Activated CD4-positive, alpha-beta T cell treated with anti-CD3 and anti-CD28 coated beads, Interleukin-2, amount 50 U/mL, for 4 hours (primary cell): ENCODE results near the gene ELAC2.
"Not testable (repeated sequence)": the region's sequence is repeated elsewhere in the genome, so short reads cannot be mapped to it uniquely, and the experiment has no call there.

Experiments
- DNase-seq, 2 experiments: peaks; one replicate each; pipeline ENCODE4 v3.0.0-alpha.2; 2020

ELAC2 gene

DNA sequence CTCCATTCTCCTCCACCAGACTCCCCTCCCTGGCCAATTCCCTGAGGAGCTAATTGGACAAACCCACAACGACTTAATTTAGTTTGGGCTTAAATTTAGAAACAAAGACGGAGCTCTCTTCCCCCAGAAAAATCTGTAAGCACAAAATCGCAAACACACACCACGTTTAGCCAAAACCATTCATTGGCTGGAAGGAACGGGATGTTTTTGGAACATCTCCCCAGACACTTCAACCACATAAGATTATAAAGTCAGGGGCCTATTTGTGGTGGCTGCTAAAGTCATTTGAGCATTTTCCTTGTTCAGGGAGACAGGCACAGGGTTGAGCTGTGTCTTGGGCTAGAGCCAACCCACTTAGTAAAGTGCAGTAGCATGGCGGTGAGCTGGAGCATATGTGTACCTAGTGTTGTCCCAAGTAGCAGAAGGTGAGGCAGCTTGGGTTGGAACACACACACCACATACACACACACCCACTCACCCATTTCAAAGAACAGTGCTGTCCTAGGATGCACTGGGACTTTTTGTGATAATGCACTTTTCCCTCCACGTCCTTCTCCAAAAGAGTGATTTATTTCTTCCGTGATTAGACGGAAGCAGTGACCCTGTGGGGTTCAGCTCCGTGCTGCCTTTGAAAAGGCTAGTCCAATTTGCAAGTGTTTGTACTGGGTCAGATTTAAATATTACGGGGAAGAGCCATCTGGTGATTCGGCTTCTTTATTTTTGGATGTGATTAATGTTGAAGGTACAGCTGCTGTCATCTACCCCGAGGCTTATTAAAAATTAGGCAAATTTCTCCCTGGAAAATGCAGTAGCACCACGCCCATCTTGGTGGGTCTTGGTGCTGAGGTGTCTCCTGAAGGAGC lies 32.2 kb downstream of the ELAC2 start:
- no peak for DNase-seq

DNA sequence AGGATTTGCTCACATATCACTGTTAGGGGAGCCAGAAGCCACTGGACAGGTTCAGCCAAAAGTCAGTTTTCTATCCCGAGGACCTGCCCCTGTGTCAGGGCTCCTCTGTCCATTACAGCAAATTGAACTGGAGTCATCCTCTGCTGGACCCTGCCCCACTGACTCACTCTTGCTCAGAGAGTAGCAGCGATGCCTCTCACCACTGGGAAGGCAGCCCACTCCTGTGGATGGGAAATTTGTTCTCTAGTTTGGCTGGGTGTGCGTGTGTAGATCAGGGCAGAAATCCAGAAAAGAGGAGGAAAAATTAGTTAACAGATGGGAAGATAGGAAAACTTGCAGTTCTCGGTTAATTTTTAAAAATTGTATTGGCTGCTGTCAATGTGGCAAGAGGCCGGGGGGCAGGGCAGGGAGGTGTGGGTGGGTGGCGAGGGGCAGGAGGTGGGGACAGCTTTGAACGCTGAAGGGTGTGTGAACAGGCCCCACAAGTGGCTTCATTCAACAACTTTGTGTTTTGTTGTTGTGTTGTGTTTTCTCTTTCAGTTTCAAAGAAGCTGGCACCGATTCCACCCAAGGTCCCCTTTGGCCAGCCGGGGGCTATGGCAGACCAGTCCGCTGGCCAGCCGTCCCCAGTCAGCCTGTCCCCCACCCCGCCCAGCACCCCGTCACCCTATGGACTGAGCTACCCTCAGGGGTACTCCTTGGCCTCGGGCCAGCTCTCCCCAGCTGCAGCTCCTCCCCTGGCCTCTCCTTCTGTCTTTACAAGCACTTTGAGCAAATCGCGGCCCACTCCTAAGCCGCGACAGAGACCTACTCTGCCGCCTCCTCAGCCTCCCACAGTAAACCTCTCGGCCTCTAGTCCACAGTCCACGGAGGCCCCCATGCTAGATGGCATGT lies 33.6 kb downstream of the ELAC2 start:
- no peak for DNase-seq

DNA sequence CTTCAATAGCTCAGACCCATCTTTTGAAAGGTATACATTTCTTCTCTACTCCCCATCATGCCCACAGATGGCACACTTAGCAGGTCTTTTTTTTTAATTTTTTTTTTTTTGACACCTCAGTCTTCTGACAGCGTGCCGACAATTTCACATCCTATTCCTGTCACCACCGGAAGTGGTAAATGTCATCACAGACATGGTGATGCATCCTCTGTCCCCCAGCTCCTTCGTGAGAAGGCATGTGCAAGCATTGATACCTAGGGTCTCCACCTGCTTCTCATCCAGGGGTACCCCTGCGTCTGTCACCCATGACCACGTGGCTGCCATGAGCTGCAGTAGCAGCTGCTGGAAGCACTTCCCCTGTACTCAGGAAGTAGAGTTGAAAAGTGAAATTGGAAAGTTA lies 35.6 kb downstream of the ELAC2 start:
- no peak for DNase-seq

DNA sequence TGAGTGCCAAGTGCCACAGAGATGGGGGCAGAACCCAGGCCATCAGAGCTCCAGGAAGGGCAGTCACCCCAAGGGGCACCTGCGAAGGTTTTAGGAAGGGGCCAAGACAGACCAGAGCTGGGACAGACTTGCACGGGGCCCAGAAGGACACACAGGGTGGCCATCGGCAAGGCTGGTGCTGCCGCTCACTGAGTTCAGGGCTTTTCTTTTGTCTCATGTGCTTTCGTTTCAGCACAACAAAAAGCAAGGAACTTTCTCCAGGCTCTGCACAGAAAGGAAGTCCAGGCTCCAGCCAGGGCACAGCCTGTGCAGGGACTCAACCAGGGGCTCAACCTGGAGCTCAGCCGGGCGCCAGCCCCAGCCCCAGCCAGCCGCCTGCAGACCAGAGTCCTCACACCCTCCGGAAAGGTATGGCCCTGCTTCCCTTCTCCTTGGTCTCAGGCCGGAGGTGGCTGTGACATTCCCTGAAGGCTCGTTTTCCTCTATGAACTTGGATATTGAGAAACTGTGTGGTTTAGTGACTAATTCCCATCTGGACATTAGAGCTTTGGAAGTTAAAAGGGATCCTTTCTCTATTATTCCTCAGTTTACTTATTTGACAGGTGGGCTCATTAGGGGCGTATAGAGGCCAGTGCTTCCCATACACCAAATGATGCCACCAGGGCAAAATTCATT lies 37.9 kb downstream of the ELAC2 start:
- no peak for DNase-seq

DNA sequence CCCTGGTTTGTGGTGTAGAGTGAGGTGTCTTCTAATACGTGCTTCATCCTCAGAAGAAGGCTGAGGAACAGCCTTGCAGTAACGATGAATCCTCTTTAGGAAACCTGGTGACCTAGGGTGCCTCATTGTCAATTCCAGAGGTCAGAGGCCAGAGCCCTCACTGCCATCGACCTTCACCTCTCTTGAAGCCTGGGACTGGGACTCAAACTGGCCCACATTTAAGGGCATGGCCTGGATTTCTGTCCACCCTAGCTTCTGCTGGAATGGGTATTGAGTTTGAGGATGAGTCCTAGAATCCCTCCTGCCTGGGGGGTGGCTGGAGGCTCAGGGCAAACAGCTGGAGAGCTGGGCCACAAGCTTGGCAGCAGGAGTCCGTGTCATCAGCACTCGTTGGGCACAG lies 38.6 kb downstream of the ELAC2 start:
- DNase-seq = no peak

DNA sequence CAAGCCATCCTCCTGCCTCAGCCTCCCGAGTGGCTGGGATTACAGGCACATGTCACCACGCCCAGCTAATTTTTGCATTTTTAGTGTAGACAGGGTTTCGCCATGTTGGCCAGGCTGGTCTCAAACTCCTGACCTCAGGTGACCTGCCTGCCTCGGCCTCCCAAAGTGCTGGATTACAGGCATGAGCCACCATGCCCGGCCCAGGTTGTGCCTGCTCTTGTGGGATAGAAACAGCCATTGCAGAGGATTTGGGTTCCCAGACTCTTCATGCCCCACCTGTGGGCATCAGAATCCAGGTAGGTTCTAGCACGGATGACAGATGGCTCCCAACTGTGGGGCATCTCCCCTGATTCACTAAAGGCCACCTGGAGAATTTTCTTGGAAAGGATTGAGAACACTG lies 39.0 kb downstream of the ELAC2 start:
- not testable (repeated sequence) for DNase-seq

DNA sequence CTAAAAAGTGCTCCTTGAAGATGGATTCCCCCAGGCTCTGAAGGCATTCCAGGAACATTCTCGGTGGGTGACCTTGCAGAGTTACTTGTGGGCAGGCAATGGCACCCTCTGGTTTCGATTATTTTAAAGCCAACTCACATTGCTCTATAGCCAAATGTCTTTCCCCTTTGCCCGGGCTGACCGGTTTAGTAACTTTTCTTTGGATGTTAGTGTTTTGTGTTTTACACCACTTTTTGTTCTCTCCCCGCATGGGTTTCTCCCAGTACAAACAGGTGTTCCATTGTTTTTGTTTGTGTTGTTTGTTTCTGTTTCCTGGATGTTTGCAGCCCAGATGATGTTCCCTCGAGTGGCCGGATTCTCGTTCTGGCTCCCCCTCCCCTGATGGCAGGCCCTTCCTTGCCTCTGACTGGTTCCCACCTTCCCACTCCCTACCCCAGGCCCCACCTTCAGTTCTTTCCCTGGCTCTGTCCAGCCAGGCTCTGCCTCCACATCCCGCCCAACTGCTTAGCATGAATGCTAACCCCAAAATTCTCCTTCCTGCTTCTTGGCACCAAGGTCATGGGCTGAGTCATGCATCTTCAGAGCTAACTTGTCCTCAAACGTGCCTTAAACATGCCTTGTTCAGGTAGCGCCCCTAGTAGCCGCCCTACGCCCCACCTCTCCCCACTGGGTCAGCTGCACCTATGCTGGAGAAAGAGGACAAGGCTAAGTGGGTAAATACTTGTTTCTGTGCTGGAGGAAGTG lies 40.6 kb downstream of the ELAC2 start:
- DNase-seq = no peak

DNA sequence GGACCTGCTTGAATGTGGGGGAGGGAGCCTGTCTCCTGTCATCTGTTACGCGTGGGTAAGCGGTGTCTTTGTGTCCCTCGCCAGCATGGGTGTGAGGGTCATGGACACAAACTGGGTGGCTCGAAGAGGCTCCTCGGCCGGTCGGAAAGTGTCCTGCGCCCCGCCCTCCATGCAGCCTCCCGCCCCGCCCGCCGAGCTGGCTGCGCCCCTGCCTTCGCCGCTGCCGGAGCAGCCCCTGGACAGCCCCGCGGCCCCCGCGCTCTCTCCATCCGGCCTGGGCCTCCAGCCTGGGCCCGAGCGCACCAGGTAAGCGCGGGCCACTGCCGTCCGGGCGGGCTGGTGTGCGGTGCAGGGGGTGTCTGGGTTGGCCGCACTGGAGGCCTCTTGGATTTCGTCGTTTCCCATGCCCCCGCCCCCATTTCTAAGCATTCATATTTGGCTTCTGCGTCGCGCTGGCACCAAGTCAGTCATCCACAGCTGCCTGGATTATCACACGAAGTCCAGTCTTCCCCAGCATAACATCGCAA lies 43.8 kb downstream of the ELAC2 start:
- DNase-seq = no peak

DNA sequence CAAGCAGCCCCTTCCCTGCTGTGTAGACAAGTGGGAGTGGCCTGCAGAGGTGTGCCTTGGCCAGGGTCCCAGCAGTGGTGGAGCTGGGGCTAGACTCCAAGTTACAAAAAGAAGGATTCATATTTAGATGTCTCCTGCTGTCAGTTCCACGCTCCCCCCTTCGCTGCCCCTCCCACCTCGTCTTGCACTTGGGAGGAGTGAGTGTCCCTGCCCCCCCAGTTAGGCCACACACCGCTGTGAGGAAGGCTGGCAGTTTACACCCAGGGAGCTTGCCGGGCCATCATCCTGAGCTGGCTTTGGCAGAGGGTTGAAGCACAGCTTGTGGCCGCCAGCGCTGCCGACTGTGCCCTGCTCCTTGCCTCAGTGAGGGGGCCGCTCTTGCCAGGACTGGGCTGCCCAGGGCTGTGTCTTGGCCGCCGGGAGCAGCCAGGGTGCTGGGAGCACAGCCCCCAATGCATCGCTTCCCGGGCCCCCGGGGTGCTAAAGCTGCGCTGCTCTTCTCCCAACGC lies 44.3 kb downstream of the ELAC2 start:
- no peak for DNase-seq

DNA sequence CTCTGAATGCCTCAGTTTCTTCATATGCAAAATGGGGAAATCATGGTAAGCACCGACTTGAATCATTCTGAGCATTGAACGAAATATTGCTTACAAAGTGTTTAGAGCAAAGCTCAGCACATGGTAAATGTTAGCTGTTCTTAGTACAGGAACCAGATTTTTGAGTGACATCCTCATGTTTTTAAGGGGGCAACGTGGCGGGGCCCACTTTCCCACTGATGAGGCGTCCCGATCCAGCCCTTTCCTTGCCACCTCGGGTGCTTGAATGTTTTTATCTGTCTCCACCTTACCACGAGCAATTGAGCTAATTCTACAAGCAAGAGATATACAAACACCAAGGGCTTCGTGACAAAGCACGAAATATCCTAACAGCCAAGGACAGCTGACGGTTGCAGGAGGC lies 49.9 kb downstream of the ELAC2 start:
- no peak for DNase-seq

DNA sequence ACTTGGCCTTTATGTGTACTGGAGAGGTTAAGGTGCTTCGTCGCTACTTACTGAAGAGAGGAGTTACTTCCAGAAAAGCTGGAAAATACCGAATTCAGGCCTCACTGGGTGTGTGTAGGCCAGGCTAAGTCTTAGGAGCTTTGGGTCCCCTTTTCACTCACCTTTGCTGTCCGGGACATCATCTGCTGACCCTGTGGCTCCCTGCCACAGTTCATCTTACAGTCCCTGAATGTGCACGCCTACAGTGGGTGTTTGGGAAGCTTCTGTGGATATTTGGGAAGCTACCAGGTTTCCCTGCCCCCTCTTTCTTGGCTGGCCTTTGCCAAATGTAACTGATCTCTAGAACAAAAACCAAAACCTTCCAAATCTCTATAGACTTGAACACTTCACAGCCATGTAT lies 51.4 kb downstream of the ELAC2 start:
- DNase-seq = no peak

DNA sequence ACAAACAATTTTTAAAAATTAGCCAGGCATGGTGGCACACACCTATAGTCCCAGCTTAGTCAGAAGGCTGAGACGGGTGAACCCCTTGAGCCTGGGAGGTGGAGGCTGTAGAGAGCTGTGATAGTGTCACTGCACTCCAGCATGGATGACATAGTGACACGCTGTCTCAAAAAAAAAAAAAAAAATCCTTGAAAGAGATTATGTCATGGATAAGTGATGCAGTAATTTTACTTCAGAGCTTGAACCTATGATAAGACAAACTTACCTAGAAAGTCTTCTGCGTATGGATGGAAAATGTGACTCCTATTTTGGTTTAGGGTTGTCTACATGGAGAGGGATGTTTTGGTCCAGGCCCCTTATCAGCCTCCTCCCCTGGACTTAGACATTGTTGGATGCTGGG lies 51.8 kb downstream of the ELAC2 start:
- DNase-seq = no peak

DNA sequence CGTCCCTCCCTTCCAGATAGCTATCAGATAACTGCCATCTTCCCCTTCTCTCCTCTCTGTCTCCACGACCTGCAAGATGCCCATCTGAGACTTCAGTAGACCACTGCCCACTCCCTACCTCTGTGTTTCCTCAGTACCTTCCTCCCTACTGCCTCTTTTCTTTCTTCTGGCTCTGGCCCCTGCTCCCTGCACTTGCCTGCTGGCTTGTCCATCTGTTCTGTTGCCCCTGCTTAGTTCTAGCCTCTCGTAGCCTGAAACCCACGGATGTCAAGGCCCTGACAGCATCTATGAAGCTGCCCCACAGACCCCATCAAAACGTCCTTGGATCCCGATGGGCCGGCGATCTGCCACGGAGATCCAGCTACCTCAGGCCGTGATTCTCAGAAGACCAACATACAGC lies 53.0 kb downstream of the ELAC2 start:
- no peak for DNase-seq

DNA sequence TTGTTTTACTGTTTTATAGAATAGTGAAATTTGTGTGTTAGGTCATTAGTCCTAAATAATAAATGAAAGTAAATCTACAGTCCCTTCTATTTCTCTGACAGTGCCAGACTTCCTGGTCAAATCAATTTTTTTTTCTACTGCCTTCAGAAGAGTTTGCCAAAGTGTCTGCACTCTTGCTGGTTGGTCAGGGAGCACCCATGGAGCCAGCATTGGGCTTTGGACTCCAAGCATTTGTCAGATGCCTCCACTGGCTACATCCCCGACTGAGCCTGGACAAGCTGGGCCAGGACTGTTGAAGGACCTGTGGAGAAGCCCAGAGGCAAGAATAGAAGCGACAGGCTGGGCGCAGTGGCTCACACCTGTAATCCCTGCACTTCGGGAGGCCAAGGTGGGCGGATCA lies 53.7 kb downstream of the ELAC2 start:
- no peak for DNase-seq

DNA sequence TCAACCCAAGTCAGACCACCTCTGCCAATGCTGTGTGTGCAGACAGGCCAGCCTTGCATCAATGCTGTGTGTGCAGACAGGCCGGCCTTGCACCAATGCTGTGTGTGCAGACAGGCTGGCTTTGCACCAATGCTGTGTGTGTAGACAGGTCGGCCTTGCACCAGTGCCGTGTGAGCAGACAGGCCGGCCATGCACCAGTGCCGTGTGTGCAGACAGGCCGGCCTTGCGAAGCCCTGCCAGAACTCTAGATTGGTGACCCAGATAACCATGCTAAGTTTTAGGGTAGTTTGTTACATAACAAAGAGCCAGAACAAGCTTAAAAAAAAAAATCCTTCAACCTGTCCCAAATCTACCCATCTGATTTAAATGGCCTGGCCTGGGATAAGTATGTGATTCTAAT lies 54.3 kb downstream of the ELAC2 start:
- DNase-seq = no peak

DNA sequence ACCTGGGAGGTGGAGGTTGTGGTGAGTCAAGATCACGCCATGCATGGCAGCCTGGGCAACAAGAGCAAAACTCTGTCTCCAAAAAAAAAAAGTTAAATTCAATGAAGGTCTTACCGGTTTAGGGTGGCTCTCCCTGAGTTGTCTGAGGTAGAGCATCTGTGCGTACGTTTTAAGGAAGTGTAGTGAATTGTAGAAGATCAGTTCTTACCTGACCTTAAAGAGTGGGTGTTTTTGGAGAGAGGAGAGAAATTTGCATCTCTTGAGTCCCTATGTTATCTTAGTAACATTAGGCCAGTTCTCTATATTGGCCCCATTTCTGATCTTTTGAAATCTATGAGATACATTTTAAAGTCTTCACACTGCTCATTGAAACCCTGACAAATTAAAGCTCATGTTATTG lies 56.2 kb downstream of the ELAC2 start:
- DNase-seq = no peak

DNA sequence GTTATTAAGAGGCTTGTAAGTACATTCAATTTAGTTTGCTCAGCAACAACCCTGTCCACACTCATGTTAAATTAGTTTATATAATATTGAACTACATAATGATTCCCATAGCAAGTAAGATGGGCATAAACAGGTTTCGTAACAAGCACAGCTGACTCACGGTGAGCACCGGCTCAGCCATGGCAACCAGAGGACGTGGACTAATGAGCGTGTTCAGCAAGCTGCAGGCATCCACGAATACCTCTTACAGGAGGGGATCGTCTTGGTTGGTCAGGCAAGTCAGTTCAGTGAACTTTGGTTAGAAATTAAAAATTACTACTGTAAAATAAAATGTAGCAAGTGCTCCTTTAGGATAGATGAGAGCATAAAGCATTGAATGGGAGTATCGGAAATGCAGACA lies 58.4 kb downstream of the ELAC2 start:
- no peak for DNase-seq

DNA sequence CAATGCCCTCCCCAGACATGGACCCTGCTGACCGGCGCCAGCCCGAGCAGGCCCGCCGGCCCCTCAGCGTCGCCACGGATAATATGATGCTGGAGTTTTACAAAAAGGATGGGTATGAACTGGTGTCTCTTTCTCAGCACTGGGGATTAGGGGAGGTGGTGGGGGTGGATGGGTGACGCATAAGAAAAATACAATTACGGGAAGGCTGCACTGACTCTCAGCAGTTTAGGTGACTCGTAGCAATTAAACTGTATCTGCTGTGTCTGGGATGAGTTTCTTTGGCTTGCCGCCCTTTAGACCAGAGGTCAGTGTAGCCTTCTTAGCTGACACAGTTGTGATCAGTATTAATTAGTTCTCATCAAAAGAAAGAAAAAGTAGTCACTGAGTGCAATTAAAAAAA lies 59.0 kb downstream of the ELAC2 start:
- no peak for DNase-seq

DNA sequence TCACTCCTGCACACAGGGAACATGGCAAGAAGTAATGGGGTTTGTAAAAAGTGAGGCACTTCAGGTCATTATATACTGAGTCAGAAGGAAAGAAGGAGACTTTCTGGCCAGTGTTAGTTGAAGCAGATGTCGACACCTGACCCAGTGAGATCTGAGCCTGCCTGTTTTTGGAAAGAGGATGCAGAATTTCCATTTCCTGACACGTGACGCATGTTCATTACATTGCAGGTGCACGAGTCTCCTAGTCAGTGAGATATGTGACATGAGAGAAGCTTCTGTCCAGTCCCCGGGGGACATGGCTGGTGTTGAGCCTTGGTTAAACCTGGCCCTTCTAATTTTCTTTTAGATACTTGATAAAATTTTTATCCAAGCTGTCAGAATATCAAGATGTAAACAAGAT lies 62.3 kb downstream of the ELAC2 start:
- DNase-seq = no peak

DNA sequence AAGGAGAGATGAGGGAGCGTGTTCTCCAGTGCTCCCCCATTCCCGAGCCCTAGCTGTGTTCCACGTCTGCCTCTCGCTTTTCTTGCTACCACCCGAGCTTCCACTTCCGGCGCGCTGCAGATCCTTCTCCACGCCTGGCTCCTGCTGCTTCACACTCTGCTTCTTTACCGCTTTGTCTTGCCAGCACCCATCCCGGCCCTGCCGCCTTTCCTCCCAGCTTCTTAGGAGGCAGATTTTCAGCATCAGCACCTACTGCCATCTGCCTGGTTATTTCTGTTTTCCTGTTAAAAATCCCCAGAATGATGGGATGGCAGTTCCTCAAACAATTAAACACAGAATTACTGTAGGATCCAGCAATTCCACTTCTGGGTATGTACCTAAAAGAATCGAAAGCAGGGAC lies 64.7 kb downstream of the ELAC2 start:
- no peak for DNase-seq

DNA sequence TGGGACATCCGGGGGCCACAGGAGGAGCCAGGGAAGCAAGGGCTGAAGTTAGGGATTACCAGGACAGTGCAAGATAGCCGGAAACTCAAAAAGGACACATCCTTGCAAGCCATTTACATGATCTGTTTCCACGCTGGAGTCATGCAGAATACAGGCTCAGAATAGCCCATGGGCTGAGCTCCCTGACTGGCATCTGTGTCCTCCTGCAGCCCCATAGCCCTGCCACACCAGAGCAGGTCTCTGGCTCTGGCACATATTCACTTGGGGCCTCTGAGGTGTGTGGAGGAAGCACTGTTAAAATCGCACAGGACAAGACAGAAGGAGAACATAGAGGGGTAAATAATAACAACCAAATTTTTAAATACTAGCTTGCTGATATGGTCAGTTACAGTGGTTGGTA lies 65.8 kb downstream of the ELAC2 start:
- DNase-seq = no peak

DNA sequence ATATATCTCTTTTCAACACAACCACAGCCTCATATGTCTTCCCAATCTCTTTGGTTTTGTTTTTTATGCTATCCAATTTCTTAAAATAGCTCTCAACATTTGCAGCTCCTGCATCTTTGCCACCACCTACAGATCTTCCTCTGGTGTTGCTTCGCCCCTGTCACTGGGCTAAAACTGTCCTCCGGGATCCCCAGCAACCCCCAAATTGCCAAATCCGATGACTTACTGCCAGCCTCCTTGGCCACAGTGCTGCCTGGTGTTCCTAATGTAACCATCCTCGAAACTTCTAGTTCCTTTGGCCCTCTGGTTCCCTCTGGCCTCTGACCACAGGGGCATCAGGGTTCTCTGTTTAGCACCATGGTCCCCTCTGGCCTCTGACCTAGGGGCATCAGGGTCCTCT lies 70.8 kb downstream of the ELAC2 start:
- no peak for DNase-seq
